RKO (cell line): ENCODE measurements around the gene RHOA.
A peak's percentile ranks its signal among the peaks of the same experiment; 100 is the strongest.

Experiments used
- DNase-seq: peaks from one replicate; pipeline ENCODE4 v3.0.0-alpha.2; 2016; ENCODE audit warnings: low spot score

RHOA gene

GRCh38 chr3:49411968-49412631 is at the start of gene RHOA, which contains the start of gene TCTA:
TSS of gene RHOA (minus strand) at chr3:49411976. CDS start at chr3:49375589, 36,387 bp downstream.
TSS of gene TCTA (plus strand) at chr3:49412423. CDS start at chr3:49412427, 4 bp downstream.
- DNase-seq = peak; percentile 100

GRCh38 chr3:49460956-49461355 is 49.2 kb upstream of the RHOA start:
- DNase-seq = no peak

GRCh38 chr3:49460188-49460890 is 48.6 kb upstream of the RHOA start:
- no peak for DNase-seq

GRCh38 chr3:49456466-49456865 is 44.7 kb upstream of the RHOA start:
- DNase-seq = no peak

GRCh38 chr3:49454898-49455681 is 43.3 kb upstream of the RHOA start:
- DNase-seq = no peak

- DNase-seq = no peak
Measured at GRCh38 chr3:49454458-49454857, 42.7 kb upstream of the RHOA start.

GRCh38 chr3:49453621-49454020 is 41.8 kb upstream of the RHOA start:
- no peak for DNase-seq

- DNase-seq = no peak
Measured at GRCh38 chr3:49445391-49445790, 33.6 kb upstream of the RHOA start.

DNA sequence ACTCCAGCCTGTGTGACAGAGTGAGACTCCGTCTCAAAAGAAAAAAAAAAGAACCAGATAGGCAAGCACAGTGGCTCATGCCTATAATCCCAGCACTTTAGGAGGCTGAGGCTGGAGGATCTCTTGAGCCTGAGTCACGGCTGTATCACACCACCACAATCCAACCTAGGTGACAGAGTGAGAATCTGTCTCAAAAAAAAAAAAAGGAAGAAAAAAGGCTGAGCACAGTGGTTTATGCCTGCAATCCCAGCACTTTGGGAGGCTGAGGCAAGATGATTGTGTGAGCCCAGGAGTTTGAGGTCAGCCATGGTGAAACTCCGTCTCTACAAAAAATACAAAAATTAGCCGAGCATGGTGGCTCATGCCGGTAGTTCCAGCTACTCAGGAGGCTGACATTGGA is 23.0 kb upstream of the RHOA start:
- no peak for DNase-seq

GRCh38 chr3:49428752-49429080 is 16.9 kb upstream of the RHOA start:
- no peak for DNase-seq

DNA sequence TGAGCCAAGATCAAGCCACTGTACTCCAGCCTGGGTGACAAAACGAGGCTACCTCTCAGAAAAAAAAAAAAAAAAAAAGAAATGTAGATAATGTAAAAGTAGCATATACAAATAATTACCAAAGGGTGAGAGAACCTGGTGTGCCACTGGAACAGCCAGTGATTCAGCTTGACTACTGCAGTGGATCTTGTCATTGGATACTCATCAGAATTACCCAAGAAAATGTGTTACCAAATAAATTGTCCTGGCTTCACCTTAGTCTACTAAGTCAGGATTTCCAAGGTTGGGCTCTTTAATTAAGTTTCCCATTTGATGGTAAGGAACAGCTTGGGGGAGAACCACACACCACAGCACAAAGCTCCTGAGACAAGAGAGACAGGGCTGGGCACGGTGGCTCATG is 15.8 kb upstream of the RHOA start:
- DNase-seq = peak; percentile 32

GRCh38 chr3:49424816-49425215 is 13.0 kb upstream of the RHOA start:
- no peak for DNase-seq

GRCh38 chr3:49422379-49423248 is 10.8 kb upstream of the RHOA start, which contains the start of gene AMT:
TSS of gene AMT (minus strand) at chr3:49422473. CDS start at chr3:49422450, 23 bp downstream.
- no peak for DNase-seq

DNA sequence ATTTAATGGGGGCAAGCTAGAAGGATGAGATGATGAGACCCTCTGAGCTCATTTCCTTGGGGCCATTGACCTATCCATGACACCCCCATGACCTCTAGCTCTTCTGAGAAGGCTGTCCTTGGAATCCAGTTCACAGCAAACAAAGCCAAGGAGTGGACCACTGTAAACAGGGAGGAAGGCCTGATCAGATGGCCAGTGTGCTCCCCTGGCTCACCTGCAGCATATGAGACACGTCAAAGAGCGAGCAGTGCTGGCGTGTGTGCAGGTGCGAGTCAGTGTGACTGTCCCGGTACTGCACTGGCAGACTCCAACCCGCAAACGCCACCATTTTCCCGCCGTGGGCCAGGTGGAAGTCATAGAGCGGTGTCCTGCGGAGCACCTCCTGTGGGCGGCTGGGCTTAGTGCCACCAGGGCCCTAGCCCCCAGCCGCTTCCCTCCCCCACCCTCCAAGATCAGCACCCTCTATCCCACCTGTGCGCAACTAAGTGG is 10.2 kb upstream of the RHOA start:
- no peak for DNase-seq

- no peak for DNase-seq
Measured at GRCh38 chr3:49417516-49418120, 5.8 kb upstream of the RHOA start.

- no peak for DNase-seq
Measured at GRCh38 chr3:49416867-49417266, 5.1 kb upstream of the RHOA start.

GRCh38 chr3:49415931-49416601 is 4.3 kb upstream of the RHOA start:
- DNase-seq = no peak

- no peak for DNase-seq
Measured at GRCh38 chr3:49414753-49415152, 3.0 kb upstream of the RHOA start.

DNA sequence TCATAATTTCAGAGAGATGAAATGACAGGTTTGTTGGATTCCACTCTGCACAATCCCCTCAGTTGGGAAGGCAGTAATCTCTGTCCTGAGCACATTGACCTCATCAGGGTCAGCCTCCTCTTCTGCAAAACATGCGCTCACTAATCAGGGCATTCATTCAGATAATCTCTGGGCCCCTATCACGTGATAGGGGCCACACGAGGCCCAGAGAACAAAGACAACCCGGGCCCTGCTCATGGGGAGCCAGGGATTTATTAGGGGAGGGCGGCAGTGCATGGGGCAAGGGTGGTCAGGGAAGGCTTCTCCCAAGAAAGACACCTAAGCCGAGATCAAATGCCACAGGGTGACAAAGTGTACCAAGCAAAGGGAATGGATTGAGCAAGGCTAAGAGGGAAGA is 1.6 kb upstream of the RHOA start:
- no peak for DNase-seq

- peak; percentile 34 for DNase-seq
Measured at GRCh38 chr3:49412632-49413337, 1.0 kb upstream of the RHOA start.
